DND-41 (cell line): ENCODE data around the gene SLC45A3.

ENCODE experiments used
- CTCF ChIP-seq: IDR thresholded peaks from 2 replicates; pipeline ENCODE4 v1.5.1; 2012; ENCODE audit warnings: borderline replicate concordance, low read length, moderate library complexity, mild to moderate bottlenecking; ENCODE audit not compliant: poor library complexity, severe bottlenecking; ENCODE audit errors: extremely low read depth
- EZH2 ChIP-seq: IDR thresholded peaks from 3 replicates; pipeline ENCODE4 v1.6.1; 2012; ENCODE audit warnings: borderline replicate concordance, low read depth, mild to moderate bottlenecking, moderate library complexity, low read length, inconsistent platforms; ENCODE audit not compliant: severe bottlenecking

GRCh38 chr1:205666372-205667166 lies 13.7 kb downstream of the SLC45A3 start:
- TF ChIP-seq CTCF (no peak), EZH2 (no peak)
